Measurements from ENCODE around the gene GPR107.

GPR107 gene

GRCh38 chr9:130167927-130168326 is 114.2 kb downstream of the GPR107 start:
- DNase-seq: no peak

- DNase-seq: no peak
Measured at GRCh38 chr9:130171226-130172148, 117.8 kb downstream of the GPR107 start.

DNA sequence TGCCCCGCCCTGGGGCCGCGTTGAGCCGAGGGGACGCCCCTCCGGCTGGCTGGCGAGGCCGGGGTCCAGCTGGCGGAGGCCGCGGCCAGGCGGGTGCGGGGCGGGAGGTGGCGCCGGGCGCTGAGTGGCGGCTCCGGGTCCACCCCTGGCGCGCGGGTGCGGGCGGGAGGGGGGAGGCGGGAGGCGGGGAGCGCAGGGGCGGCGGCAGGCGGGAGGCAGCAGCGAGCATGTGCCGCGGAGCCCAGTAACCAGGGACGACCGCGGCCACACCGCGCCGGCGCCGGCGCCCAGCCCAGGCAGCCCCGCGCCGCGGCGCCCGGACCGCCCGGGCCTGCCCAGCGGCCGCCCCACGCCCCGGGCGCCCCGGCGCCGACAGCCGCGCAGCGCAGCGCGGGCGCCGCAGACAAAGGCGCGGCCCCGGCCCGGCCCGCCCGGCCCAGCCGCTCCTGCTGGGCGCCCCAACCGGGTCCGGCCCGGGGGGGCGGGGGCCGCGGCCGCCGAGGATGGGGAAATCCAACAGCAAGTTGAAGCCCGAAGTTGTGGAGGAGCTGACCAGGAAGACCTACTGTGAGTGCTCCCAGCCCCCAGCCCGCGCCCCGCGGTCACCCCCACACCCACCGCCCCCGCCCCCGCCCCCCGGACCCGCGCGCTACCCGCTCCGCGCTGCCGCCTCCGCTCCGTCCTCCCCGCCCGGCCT is 118.6 kb downstream of the GPR107 start, which contains the start of gene NCS1:
Gene NCS1 (plus strand): TSS at position 244 of the 697 bp plus-strand sequence. CDS start 260 bp downstream, at position 504.
- DNase-seq: peak in 1 of 2 experiments; percentile 55

DNA sequence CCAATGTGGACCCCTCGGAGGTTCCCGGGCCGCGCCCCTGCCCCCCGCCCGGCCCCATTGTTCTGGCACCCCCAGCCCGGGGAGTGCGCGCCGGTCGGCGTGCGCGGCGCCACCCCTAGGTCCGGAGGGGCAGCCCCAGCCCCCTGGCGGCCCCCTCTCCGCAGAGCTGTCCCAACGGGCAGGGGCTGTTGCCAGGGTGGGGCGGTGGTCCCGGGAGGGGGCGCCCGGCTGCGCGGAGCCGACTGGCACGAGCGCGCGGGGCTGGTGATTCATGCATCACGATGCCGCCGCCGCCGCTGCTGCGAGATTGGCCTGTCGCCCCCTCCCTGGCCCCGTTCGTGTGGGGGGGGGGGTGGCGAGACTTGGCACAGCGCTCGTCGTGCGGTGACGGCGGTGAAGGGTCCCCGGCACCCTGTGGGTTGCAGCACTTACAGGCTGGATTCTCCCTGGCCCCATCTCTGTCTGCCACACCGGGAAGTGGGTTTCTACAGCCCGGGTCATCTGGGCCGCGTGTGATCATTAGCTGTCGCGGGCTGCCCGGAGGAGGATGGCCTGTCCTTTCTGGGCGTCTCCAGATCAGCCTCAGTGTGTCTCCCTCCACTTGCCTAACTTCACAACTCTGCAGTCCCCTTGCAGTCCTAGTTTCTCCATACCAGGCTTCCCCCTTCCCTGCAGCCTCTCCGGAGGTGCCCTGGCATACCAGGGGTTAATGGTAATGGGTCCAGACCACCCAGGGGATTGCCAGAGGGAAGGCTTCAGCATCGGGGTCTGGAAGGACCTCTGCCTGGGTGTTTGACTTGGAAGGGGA is 119.4 kb downstream of the GPR107 start:
- DNase-seq: no peak

DNA sequence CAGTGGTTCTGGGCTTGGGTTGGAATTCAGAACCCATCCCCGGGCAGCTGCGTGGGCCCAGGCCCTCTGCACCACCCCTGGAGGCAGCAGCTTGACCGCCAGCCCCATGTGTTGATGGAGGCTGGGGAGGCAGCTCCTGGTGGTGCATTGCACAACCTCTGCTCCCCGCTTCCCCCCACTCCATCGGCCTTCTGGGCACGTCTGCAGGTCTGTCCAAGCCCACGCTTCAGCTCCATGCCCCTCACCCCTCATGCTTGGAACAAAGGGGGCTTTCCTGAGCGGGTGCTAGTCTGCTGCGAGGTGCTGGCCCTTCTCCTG is 119.9 kb downstream of the GPR107 start:
- DNase-seq: no peak

GRCh38 chr9:130174025-130174424 is 120.3 kb downstream of the GPR107 start:
- DNase-seq: no peak

- DNase-seq: no peak
Measured at GRCh38 chr9:130174920-130175321, 121.2 kb downstream of the GPR107 start.

GRCh38 chr9:130175355-130175754 is 121.6 kb downstream of the GPR107 start:
- DNase-seq: no peak

DNA sequence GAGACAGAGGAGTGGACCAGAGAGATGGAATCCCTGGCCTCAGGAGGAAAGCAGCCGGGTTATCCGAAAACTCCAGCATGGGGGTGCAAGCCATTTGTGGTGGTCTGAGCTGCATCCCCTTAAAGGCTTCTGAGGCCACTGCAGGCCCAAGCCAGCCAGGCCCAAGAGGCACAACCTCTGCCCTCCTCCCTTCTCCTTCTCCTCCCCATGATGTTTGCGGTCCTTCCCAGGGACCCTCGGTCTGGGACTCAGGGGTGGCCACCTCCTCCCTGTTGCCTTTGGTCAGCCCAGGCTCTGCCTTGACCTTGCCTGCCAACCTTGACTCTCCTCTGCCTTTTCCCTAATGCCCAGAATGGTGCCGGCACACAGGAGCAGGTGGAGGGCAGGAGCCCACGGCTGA is 123.1 kb downstream of the GPR107 start:
- no peak for DNase-seq

- no peak for DNase-seq
Measured at GRCh38 chr9:130177898-130178805, 124.4 kb downstream of the GPR107 start.

DNA sequence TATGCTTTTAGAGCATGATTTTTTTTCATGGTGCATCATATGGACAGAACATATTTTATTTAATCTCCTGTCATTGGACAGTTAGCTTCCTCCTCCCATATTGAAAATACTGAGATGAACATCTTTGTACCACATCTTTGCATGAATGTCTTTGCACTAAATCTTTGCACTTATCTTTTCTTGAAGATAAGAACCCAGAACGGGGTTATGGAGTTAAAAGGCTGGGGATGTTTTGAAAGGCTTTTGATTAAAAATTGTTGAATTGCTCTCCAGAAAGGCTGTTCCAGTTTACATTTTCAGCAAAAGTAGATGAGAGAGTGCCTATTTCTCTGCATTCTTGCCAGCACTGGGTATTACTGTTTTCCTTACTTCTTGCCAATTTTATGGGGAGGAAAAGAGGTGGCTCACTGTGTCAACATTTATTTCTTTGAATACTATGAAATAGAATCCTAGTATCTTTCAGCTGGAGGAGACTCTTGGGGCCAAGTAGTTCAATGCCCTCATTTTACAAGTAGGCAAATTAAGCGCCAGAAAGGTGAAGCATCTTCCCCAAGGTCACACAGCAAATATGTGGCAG is 125.7 kb downstream of the GPR107 start:
- no peak for DNase-seq

DNA sequence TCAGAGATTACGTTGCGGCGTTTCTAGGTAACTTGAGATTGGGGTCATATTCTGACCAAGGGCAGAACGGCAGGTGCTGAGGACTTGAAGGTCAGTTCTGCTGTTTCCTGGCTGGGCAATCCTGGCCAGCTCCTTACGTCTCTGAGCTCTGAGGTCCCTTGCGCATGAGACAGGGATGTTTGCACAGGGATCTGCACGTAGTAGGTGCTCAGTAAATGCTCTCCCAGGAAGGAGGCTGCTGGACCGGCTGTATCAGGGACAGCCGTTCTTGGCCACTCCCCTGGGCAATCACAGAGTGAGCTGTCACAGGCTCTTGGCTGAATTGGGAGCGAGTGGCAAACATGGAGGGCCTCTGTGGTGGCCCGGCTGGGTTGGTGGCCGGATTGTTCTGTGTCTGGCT is 126.8 kb downstream of the GPR107 start:
- DNase-seq: no peak

DNA sequence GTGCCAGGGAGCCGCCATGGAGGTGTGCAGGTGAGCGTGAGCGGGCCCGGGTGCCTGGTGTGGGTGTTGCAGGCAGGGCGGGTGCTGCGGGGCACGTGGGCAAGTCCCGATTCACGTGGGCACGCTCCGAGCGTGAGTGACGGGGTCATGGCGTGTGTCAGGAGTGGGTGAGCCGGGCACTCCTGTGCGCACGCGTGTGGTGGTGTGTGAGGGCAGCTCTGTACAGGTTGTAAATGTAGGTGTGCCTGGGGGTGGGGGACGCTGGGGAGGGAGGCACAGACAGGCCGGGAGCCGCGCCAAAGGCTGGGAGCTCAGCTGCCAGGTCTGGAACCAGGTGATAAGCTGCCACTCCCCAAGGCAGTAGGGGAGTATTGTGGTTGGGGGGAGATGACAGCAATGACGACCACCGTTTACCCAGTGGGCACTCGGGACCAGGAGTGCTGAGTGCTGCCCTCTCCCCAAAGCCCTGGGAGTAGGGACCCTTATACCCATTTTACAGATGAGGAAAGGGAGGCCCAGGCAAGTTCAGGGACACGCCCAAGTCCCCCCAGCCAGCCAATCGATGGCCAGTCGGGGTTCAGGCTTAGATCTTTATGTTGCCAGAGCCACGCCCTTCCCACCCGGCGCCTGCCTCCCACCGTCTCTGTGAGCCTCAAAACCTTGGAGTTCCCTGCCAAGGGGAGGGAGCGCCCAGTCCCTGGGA is 128.1 kb downstream of the GPR107 start:
- no peak for DNase-seq

DNA sequence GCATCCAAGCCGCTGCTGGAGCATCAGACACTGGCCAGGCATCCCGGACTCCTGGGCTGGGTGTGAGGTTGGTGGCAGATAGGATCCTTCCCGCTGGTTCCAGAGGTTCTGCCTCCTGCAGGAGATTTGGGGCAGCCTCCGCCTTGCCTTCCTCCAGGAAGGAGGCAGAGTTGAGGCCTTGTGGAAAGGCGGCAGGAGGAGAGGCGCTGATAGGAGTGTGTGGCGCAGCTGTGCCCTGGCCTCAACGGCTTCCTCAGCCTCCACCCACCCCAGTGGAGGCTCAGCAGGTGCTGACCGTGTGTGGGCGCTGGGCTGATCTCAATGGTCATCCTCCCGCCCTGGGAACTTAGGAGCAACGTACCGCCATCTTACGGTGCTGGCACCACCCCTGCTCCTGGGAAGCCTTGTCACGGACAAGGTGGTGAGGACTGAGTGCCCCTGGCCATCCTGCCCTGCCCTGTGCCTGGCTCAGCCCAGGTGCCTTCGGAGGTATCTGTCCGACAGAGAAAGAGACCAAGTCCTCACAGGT is 128.7 kb downstream of the GPR107 start:
- no peak for DNase-seq

- no peak for DNase-seq
Measured at GRCh38 chr9:130183133-130183762, 129.5 kb downstream of the GPR107 start.

GRCh38 chr9:130185017-130185416 is 131.3 kb downstream of the GPR107 start:
- DNase-seq: no peak

- no peak for DNase-seq
Measured at GRCh38 chr9:130185490-130186031, 131.9 kb downstream of the GPR107 start.

GRCh38 chr9:130186051-130186450 is 132.3 kb downstream of the GPR107 start:
- no peak for DNase-seq

- DNase-seq: no peak
Measured at GRCh38 chr9:130186839-130187522, 133.3 kb downstream of the GPR107 start.

GRCh38 chr9:130187523-130187846 is 133.8 kb downstream of the GPR107 start:
- no peak for DNase-seq

Data from NCI-H446 (cell line).